Calu3 (cell line): ENCODE data around the gene NAPSA. TPM values are rescaled to one million over a fixed set of nuclear protein-coding genes. Genes with fewer than 3 reads are reported as not detected.

Experiments
- BruUV-seq: library from RNA; stranded (reverse); fragments of 400-500 nt; replicated peaks from 2 replicates; lab custom pipeline; 2021; lab: Mats Ljungman, UMichigan
- CTCF ChIA-PET: fragments of 300-600 bp; sonication (Branson Sonifier 250); formaldehyde crosslinking; loops from one replicate; lab custom pipeline; 2022; ENCODE audit warnings: antibody characterized with exemption; lab: Charles Lee
- DNase-seq: peaks from one replicate; pipeline ENCODE4 v3.0.0; 2022
- H3K27ac Mint-ChIP-seq: one replicate; pipeline ENCODE4 v1.8.0; 2022; ENCODE audit warnings: mixed read lengths; ENCODE audit not compliant: unreplicated experiment
- H3K27me3 Mint-ChIP-seq: one replicate; pipeline ENCODE4 v1.8.0; 2022; ENCODE audit warnings: mixed read lengths; ENCODE audit not compliant: unreplicated experiment
- H3K36me3 Mint-ChIP-seq: one replicate; pipeline ENCODE4 v1.8.0; 2022; ENCODE audit warnings: mild to moderate bottlenecking, moderate library complexity, mixed read lengths; ENCODE audit not compliant: insufficient read depth, unreplicated experiment
- H3K4me1 Mint-ChIP-seq: one replicate; pipeline ENCODE4 v1.8.0; 2022; ENCODE audit warnings: mild to moderate bottlenecking, low read depth, mixed read lengths; ENCODE audit not compliant: unreplicated experiment
- H3K4me3 Mint-ChIP-seq: one replicate; pipeline ENCODE4 v1.8.0; 2022; ENCODE audit warnings: mild to moderate bottlenecking, low read depth, moderate library complexity, mixed read lengths; ENCODE audit not compliant: unreplicated experiment
- H3K9me3 Mint-ChIP-seq: one replicate; pipeline ENCODE4 v1.8.0; 2022; ENCODE audit warnings: low read depth, mixed read lengths; ENCODE audit not compliant: unreplicated experiment
- intact Hi-C: fragments of 100-400 bp; cut with micrococcal nuclease; formaldehyde crosslinking; loops from one replicate; pipeline ENCODE4 v1.10.0; 2022; ENCODE audit not compliant: unreplicated experiment
- total RNA-seq: library from RNA; stranded (reverse); gene quantifications from 2 replicates; pipeline ENCODE4 v1.2.3, GENCODE V29; 2022
- TF ChIP-seq, protein P1 (sequence below): fragments of 200-600 bp; IDR thresholded peaks from one replicate; pipeline ENCODE4 v1.8.0; 2022; ENCODE audit warnings: antibody characterized with exemption; ENCODE audit not compliant: unreplicated experiment

The NAPSA gene
- total RNA-seq, 1 experiment from 2014 or later, result 1.9 TPM

- Mint-ChIP-seq H3K9me3 (no peaks in the 10 kb centered on the region), H3K27me3 (no peaks in the 10 kb centered on the region), H3K27ac (no peak overlapping the region), H3K4me3 (no peak overlapping the region), H3K4me1 (no peaks in the 10 kb centered on the region), H3K36me3 (peaks cover 9% of the 10 kb centered on the region)
- TF ChIP-seq, protein P1, sequence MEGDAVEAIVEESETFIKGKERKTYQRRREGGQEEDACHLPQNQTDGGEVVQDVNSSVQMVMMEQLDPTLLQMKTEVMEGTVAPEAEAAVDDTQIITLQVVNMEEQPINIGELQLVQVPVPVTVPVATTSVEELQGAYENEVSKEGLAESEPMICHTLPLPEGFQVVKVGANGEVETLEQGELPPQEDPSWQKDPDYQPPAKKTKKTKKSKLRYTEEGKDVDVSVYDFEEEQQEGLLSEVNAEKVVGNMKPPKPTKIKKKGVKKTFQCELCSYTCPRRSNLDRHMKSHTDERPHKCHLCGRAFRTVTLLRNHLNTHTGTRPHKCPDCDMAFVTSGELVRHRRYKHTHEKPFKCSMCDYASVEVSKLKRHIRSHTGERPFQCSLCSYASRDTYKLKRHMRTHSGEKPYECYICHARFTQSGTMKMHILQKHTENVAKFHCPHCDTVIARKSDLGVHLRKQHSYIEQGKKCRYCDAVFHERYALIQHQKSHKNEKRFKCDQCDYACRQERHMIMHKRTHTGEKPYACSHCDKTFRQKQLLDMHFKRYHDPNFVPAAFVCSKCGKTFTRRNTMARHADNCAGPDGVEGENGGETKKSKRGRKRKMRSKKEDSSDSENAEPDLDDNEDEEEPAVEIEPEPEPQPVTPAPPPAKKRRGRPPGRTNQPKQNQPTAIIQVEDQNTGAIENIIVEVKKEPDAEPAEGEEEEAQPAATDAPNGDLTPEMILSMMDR, result no peak
- intact Hi-C loops, result no loop called here
- BruUV-seq, result no TSS peak
- CTCF ChIA-PET, result no interaction called here
- no peak for DNase-seq
These were observed 45.4 kb downstream of the NAPSA start for GRCh38 chr19:50320051-50320450.

DNA sequence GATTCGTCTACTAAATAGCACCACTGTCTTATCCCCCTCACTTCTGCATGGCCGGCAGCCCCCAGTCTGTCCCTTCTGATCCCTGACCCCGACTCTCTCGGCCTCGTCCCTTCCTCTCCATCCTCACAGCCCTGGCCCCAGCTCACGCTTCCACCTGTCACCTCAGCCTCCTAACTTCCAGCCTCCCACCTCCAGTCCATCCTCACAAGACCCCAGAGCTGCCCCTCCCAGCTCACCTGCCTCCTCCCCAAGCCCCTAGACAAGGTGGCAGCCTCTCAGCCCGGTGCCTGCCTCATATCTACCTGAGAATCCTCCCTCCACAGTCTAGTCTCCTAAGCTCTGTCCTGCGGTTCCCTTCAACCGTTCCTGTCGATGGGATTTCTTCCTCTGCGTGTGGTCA lies 46.3 kb downstream of the NAPSA start:
- intact Hi-C loops, result no loop called here
- no TSS peak for BruUV-seq
- H3K4me3 Mint-ChIP-seq, result no peak overlapping the region
- TF ChIP-seq, protein P1, result no peak
- H3K27me3 Mint-ChIP-seq, result no peaks in the 10 kb centered on the region
- peaks cover under 1% of the 10 kb centered on the region for H3K4me1 Mint-ChIP-seq
- CTCF ChIA-PET, result interaction anchor here (0.9 kb wide), 1 partner anchor 10 kb away, joined by 6 read pairs; the partner anchor contains the start of gene KCNC3
- DNase-seq, result no peak
- peaks cover 6% of the 10 kb centered on the region for H3K36me3 Mint-ChIP-seq
- H3K9me3 Mint-ChIP-seq, result no peaks in the 10 kb centered on the region
- no peak overlapping the region for H3K27ac Mint-ChIP-seq

DNA sequence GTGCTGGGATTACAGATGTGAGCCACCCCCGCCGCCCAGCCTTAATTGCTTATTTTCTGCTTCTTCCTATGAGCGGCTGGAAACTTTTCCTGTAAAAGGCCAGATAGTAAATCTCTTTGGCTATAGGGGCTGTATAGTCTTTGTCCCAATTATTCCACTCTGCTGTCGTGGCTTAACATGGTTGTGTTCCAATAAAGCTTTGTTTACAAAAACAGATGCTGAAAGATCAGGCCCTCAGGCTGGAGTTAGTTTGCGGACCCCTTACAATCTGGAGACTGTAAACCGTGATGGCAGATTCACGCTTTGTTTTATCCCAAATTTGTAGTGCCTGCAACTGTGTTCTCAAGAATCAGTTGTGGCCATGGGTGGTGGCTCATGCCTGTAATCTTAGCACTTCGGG lies 47.0 kb downstream of the NAPSA start:
- peaks cover 8% of the 10 kb centered on the region for H3K4me1 Mint-ChIP-seq
- BruUV-seq, result no TSS peak
- no peaks in the 10 kb centered on the region for H3K27me3 Mint-ChIP-seq
- intact Hi-C loops, result no loop called here
- no peak overlapping the region for H3K27ac Mint-ChIP-seq
- no peaks in the 10 kb centered on the region for H3K9me3 Mint-ChIP-seq
- CTCF ChIA-PET, result no interaction called here
- peaks cover 6% of the 10 kb centered on the region for H3K36me3 Mint-ChIP-seq
- TF ChIP-seq, protein P1, result no peak
- H3K4me3 Mint-ChIP-seq, result no peak overlapping the region
- no peak for DNase-seq

GRCh38 chr19:50317115-50317514 lies 48.3 kb downstream of the NAPSA start:
- no peaks in the 10 kb centered on the region for H3K9me3 Mint-ChIP-seq
- H3K4me3 Mint-ChIP-seq, result no peak overlapping the region
- no TSS peak for BruUV-seq

More at GRCh38 chr19:50317115-50317514, 48.3 kb downstream of the NAPSA start:
- no peak for DNase-seq
- CTCF ChIA-PET, result interaction anchor here (0.6 kb wide), 1 partner anchor 1360 kb away, joined by 5 read pairs; no protein-coding TSS in a partner anchor
- H3K4me1 Mint-ChIP-seq, result peaks cover 9% of the 10 kb centered on the region
- intact Hi-C loops, result no loop called here
- TF ChIP-seq, protein P1, result no peak
- H3K27me3 Mint-ChIP-seq, result no peaks in the 10 kb centered on the region
- no peak overlapping the region for H3K27ac Mint-ChIP-seq
- H3K36me3 Mint-ChIP-seq, result peaks cover 6% of the 10 kb centered on the region
